Measurements from ENCODE around the gene ESRRG. TPM values are rescaled to one million over a fixed set of nuclear protein-coding genes. Genes with fewer than 3 reads are reported as not detected.

ESRRG gene
- total RNA-seq, 2 experiments from 2014 or later = not detected

- no peak overlapping the region for H3K4me3 Mint-ChIP-seq
- intact Hi-C loops (cut with micrococcal nuclease) = no loop called here
- peaks cover 10% of the 10 kb centered on the region for H3K9me3 Mint-ChIP-seq
- no peaks in the 10 kb centered on the region for H3K27me3 Mint-ChIP-seq
- no peak for TF ChIP-seq CTCF (IDR thresholded peaks at IDR 0.05)
- H3K4me1 Mint-ChIP-seq (ENCODE audit: low read depth) = no peaks in the 10 kb centered on the region
- CTCF ChIA-PET = no interaction called here
- ATAC-seq (no peak), DNase-seq (no peak)
- POLR2A ChIA-PET = no interaction called here
- H3K36me3 Mint-ChIP-seq (ENCODE audit: low read depth) = no peaks in the 10 kb centered on the region
- no peak overlapping the region for H3K27ac Mint-ChIP-seq
These were observed 240.6 kb downstream of the ESRRG start for GRCh38 chr1:216482620-216483019.

GRCh38 chr1:216478238-216478637 is 245.0 kb downstream of the ESRRG start:
- POLR2A ChIA-PET = no interaction called here
- Mint-ChIP-seq H3K27ac (no peak overlapping the region), H3K36me3 (ENCODE audit: low read depth) (no peaks in the 10 kb centered on the region), H3K4me3 (no peak overlapping the region), H3K9me3 (peaks cover 11% of the 10 kb centered on the region), H3K4me1 (ENCODE audit: low read depth) (no peaks in the 10 kb centered on the region), H3K27me3 (no peaks in the 10 kb centered on the region)
- DNase-seq (no peak), ATAC-seq (no peak)
- no peak for TF ChIP-seq CTCF (IDR thresholded peaks at IDR 0.05)
- CTCF ChIA-PET = no interaction called here
- intact Hi-C loops (cut with micrococcal nuclease) = no loop called here

GRCh38 chr1:216476341-216476740 is 246.9 kb downstream of the ESRRG start:
- Mint-ChIP-seq H3K4me1 (ENCODE audit: low read depth) (no peaks in the 10 kb centered on the region), H3K36me3 (ENCODE audit: low read depth) (no peaks in the 10 kb centered on the region), H3K4me3 (no peak overlapping the region), H3K9me3 (peaks cover 12% of the 10 kb centered on the region), H3K27ac (no peak overlapping the region), H3K27me3 (no peaks in the 10 kb centered on the region)
- TF ChIP-seq CTCF (IDR thresholded peaks at IDR 0.05) = no peak
- intact Hi-C loops (cut with micrococcal nuclease) = no loop called here
- CTCF ChIA-PET = interaction anchor here (1.6 kb wide), 1 partner anchor 22 kb away, joined by 3 read pairs; no protein-coding TSS in a partner anchor
- POLR2A ChIA-PET = no interaction called here
- DNase-seq (no peak), ATAC-seq (no peak)

GRCh38 chr1:216475659-216476276 is 247.5 kb downstream of the ESRRG start:
- no peak overlapping the region for H3K27ac Mint-ChIP-seq
- CTCF ChIA-PET = interaction anchor here (1.6 kb wide), 1 partner anchor 23 kb away, joined by 3 read pairs; no protein-coding TSS in a partner anchor
- intact Hi-C loops (cut with micrococcal nuclease) = no loop called here

More at GRCh38 chr1:216475659-216476276, 247.5 kb downstream of the ESRRG start:
- Mint-ChIP-seq H3K27me3 (no peaks in the 10 kb centered on the region), H3K9me3 (peaks cover 12% of the 10 kb centered on the region), H3K4me3 (no peak overlapping the region), H3K4me1 (ENCODE audit: low read depth) (no peaks in the 10 kb centered on the region), H3K36me3 (ENCODE audit: low read depth) (no peaks in the 10 kb centered on the region)
- DNase-seq = no peak
- ATAC-seq = no peak
- no peak for TF ChIP-seq CTCF (IDR thresholded peaks at IDR 0.05)
- POLR2A ChIA-PET = no interaction called here
